Superior temporal gyrus (tissue), 1 donor: Measurements from ENCODE around the gene PDGFB.

ENCODE experiments used
- DNase-seq: peaks from one replicate; pipeline ENCODE4 v3.0.0-alpha.2; 2016; ENCODE audit errors: extremely low spot score

PDGFB gene

DNA sequence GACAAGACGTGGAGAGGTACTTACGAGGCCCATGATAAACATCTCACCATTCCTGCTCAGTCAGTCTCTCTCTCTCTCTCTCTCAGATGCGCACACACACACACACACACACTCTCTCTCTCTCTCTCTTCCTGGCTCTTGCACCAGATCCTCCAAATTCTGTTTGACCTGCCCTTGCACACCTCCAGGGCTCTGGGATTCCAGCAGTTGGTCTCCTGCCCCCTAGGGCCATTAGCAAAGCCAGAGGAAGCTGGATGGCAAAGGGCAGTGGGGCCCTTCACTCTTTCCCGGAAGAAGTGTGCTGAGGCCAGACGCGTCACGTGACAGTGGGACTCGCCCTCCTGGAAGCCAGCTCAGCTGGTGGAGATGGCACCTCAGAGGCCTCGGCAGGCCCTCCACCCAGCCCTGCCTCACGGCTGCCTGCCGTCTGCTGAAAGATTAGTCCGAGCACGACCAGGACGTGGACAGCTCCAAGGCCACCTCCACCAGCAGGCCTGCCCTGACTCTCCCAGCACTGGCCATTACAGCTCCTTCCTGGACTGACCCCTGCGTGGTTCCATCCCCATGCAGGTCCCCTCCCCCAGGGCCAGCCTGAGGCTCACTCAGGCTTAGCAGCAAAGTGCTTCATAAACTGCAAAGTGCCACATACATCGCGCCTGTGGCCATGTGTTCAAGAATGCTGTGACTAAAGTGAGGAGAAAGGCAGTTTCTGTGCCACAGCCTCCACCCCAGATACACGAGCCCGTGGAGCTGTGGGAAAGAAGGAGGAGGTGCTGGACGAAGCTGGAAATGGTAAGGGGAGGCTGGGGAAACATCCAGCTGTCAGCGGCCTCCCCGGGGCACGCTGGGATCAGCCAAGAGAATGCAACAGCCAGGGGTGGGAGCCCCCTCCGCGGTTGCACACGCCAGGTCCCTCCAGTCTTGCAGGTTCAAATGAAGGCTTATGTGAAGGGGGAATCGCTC lies 3.7 kb downstream of the PDGFB start:
- no peak for DNase-seq

DNA sequence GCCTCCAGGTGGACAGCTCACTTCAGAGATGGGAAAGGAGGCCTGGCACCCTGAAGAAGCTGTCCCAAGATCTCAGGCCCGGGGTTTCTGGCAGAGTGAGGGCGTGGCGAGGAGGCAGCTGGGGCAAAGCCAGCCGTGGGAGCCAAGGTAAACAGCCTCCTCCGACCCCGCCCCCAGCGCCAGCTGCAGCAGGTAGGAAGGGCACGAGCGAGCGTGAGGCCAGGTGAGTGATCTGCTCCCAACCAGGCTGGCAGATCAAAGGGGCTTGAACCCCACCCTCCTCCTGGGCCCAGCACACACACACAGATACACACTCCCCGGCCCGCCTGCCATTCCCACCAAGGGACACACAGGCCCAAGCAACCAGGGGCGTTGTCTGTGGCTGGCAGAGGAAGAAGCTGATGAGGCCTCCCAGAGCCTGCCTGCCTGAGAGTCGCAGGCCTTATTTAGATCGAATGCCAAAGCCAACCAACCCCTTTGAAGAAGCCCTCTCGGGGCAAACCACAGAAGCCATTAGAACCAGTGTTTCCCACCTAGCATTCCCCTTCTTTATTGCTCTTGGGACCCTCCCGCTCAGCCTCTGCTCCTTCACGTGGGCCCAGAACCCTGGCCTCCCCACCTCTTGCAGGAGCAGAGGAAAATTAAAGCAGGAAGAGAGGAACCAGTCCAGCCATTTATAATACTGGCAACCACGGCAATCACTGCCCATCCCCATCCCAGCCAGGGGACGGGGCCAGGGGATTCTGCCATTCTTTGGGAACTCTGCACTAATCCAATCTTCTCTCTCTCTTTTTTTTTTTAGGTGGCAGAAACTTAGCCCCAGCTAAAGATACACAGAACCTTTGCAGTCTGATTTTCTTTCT lies 5.0 kb downstream of the PDGFB start:
- no peak for DNase-seq

DNA sequence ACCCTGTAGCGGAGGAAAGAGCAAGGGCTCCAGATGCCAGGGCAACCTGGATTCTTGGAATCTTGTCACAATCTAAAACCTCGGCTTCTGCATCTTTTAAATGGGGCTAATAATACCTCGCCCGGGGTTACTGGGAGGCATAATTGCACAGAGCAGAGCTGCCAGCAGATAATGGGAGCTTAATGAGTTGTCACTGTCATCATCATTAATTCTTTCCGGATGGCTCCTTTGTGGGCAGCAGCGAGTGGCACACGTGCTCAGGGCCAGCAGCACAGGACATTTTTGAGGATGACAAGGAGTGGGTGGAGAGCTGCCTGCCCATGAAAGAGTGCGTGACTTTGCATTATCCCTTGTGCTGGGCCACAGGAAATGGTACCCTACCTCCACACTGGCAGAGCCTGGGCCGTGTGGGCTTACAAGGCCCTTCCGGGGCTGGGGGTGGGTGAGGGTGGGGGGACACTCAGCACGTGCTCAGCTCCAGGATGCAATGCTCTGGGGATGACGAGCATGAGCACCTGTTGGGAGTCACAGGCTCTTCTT lies 5.7 kb downstream of the PDGFB start:
- DNase-seq: no peak

DNA sequence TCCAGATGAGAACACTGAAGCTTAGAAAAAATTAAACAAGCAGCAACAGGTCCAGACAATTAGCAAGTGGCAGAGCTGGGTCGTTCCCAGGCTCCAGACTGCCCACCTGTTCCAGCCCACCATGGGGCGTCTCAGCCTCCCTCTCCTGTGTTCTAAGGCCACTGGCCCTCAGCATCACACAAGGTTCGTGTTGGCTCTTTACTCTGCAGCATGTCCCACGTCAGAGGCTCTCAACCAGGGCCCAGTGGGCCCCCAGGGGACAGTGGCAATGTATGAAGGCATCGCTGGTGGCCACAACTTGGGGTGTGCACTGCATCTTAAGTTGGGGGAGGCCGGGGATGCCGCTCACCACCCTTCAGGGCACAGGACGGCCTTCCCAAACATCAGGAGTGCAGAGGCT lies 6.2 kb downstream of the PDGFB start:
- no peak for DNase-seq

DNA sequence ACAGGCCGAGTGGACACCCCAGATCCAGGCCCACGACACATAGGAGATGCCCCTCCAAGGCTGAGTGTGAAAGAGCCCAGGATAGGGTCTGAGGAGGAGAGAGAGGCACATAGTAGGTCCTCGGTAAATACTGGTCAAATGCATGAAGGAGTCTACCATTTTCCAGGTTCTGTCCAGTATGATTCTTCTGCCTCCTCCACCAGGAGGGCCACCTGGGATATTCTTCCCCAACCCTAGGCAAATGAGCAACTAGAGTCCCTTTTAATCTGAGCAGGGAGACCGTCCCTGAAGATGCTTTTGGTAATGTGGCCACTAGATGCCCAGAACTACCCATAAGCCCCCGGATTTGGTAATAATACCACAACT lies 6.7 kb downstream of the PDGFB start:
- DNase-seq: no peak

DNA sequence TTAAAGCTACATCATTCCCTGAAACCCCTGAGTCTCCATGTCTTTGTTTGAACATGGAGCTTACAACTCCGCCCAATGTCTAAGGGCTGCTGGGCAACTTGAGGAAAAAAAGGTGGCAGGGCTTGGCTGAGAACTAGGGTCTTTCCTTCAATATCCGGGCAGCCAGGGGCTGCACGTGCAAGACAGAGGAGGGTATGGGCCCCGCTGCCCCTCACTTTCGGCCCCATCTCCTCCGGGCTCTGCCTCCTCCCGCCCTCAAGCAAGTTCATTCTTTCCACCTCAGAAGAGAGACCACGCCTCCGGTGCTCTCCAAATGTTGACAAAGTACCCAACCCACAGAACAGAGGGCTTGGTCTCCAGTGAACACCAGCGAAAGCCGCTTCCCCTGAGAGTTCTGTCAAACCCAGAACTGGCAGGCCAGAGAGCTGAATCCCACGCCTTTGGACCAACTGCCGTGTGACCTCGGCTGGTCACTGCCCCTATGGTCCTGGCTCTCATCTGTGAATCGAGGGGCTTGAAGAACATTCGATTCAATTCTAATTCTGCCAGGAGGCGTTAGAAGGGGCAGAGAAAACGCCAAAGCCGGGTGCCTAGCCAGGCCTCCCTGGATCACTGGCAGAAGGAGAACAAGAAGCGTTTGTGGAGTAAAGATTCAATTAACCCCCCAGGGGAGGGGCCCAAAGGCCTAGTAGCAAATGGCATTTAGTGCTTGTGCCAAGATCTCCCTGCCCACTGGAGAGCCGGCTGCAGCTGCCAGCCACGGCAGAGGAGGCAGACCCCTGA lies 7.3 kb downstream of the PDGFB start:
- DNase-seq: no peak

DNA sequence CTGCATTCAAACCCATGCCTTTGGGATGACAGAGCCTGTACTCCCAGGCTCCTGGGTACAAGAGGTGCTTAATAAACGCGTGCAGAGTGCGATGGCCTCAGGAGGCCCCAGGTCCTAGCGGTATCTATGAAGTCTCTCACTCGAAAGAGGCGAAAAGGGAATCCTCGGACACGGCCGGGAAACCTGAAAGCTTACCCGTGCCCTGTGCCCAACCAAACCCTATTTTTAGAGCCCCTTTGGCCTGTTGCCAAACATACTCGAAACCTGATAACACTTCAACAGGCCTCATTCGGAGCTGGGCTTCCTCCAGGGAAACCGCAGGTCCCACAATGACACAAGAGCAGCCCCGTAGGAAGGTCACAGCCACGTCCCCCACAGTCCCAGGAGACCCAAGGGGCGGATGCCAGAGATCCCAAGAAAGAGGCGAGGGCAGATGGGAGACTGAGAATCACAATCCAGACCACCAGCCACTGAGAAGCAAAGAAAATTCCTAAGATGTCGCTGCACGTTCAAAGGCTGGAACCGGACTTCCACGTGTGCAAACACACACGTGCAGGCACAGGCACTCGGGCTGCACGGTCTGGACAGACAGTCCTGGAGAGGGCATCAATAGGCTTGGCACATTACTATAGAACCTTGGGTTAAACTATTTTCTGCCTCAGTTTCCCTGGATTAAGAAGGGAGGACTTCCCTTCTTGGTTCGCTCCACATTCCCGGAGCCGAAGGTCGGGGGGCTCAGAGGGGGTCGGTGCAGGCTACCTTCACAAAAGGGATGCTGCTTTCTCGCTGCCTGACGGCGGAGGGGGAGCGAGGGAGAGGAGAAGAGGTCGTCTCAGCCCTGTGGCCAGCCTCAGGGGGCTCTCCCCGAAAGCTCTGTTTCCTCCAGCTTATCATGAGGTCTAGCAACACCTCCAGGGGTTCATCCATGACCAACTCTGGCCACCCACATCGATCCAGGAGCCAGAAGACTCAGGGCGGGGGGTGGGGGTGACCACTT lies 8.2 kb downstream of the PDGFB start:
- DNase-seq: no peak

DNA sequence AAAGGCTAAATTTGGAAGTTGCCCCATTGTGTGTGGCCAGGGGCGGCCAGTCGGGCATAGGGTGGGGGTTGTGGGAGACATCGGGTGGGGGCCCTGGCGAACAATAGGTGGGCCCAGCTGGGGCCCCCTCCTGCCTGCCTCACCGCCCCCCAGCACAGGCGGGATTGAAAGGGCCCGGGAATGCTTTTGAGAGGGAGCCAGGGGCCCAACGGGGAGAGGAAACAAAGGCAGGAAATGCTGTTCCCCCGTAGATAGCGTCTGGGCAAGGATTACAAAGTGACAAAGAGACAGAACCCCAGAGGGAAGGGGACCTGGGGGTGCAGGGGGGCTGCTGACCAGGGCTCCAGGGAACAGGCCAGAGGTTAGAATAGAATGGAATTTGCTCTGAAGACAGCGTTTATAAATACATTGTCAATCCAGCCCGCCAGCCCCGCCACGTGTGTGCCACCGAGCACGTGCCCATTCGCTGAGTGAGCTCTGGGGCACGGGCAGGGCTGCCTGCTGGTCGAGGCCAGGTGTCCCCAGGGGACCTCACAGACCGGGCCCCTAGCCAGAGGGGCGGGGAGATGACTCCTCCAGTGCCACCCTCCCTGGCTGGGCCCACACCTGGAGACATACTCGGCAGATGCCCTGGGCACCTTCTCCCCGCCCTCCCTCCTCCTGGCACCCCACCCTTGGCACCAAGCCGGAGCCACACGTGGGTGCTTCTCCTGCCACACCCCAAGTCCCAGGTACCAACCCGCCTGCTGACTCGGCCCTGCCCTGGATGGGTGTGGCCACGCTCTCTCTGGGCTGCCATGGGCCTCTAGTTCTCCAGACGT lies 9.7 kb downstream of the PDGFB start:
- DNase-seq: no peak

DNA sequence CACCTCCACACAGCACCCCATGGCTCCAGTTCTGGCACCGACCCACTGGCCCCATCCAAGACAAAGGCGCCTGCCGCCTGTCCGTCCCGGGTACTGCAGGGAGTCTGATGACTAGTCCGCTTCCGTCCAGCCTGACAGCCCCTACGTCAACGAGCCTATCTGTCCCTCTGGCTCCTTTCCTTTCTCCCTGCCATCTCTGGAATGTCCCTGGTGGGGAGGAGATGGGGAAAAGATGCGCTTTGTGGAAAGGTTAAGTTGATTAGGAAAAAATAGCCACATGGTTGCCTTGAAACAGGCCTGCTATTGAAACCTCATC lies 10.4 kb downstream of the PDGFB start:
- DNase-seq: no peak

DNA sequence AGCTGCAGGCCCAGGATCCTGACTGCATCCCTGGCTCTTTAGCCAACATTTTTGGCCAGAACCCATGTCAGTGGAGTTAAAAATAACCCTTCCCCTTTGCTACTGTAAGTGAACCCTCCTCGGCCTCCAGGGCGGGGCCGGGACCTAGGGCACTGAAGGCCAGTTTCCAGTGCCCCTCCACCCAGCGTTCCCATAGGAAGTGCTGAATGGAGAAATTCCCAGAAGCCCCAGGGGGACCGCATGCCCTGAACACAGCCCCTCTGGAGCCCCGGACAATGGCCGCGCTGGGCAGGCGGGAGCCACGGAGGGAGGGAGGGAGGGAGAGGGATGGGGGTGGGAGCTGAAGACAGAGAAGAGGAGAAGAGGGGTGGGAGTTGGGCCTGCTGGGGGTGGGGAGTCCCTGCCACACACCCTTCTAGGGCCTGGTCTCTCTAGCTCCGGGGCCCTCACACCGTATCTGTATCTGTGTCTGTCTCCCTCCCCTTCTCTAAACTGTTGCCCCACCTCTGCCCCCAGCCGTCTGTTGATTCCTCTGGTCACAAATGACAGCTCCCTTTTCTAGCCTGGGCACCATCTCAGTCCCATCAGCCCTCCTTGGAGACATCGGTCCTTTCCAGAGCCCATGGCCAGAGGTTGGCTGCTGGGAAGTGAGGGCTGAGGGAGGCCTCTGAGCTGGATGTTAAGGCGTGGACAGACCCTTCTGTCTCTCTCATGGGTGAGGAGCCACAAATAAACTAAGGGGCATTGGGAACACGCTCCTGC lies 10.9 kb downstream of the PDGFB start:
- DNase-seq: no peak

DNA sequence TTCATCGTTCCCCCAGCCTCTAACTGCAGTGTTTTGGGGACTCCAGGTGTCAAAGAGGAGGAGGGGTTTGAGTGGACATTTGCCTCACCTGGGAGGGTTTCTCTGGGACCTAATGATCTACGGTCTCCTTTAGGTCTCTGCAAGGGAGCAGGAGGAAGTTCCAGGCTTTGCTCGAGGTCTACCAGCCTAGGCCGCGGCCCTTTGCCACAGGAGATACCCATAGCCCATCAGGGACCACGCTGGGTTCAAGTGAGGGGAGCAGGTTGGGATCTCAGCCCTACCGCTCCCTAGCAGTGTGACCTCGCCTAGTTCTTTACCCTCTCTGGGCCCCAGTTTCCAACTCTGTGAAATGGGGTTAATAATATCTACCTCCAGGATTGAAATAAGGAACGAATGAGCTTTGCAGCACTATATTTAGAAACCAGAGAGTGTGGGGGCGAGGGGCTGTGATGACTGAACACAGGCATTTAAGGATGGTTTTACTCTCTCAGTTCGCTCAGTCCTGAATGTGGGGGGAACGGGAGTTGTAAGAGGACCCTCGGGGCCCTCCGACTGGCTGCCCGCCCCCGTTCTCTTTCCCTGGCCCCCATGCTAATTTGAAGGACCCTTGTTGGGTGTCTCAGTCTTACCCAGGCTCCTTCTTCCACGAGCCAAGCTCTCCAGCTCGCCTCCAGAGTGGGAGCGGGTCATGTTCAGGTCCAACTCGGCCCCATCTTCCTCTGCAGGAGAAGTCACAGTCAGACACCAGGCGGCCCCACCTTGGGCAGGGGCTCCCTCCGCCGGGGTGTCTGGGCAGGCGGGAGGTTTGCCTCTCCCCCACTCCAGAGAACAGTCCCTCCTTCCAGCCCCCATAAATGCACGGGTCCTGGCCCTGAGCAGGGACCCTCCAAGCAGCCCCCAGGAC lies 11.7 kb downstream of the PDGFB start:
- DNase-seq: no peak

DNA sequence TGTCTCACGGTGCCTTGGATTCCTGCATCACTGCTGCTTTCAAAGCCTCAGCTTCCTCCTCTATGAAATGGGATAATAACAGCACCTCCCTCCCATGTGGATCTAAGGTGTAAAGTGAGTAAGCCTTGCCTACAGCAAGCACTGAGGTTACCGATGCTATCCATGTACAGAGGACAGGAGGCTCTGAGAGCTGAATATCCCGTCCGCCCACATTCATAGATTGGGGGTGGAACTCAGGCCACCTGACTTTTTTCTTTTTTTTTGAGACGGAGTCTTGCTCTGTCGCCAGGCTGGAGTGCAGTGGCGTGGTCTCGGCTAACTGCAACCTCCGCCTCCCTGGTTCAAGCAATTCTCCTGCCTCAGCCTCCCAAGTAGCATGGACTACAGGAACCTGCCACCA lies 12.5 kb downstream of the PDGFB start:
- DNase-seq: no peak

DNA sequence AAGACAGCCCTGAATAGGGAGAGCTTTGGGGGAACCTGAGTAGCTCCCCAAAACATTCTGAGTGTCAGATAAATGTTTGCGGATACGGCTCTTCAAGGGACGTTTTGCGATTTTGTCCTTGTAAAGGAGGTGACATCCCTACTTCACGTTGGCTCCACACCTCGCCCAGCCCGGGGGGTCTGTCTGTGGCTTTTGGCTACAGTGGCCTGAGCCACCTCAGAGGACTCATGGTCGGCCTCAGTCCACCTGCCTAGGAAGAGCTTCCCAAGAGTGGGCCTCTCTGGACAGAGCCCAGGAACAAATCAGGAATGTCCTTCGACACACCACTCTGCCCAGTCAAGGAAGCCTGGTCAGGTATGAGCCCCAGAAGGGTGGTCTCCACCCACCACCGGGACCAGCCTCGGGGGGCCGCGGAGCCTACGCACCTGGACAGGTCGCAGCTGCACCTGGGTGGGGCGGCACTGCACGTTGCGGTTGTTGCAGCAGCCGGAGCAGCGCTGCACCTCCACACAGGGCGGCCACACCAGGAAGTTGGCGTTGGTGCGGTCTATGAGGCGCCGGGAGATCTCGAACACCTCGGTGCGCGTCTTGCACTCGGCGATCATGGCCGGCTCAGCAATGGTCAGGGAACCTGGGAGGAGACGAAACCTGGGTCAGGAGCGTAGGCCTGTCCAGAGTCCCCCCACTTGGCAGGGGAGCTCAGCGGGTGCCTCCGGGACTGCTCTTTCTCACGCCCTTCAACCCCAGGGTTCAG lies 13.4 kb downstream of the PDGFB start:
- DNase-seq: no peak

DNA sequence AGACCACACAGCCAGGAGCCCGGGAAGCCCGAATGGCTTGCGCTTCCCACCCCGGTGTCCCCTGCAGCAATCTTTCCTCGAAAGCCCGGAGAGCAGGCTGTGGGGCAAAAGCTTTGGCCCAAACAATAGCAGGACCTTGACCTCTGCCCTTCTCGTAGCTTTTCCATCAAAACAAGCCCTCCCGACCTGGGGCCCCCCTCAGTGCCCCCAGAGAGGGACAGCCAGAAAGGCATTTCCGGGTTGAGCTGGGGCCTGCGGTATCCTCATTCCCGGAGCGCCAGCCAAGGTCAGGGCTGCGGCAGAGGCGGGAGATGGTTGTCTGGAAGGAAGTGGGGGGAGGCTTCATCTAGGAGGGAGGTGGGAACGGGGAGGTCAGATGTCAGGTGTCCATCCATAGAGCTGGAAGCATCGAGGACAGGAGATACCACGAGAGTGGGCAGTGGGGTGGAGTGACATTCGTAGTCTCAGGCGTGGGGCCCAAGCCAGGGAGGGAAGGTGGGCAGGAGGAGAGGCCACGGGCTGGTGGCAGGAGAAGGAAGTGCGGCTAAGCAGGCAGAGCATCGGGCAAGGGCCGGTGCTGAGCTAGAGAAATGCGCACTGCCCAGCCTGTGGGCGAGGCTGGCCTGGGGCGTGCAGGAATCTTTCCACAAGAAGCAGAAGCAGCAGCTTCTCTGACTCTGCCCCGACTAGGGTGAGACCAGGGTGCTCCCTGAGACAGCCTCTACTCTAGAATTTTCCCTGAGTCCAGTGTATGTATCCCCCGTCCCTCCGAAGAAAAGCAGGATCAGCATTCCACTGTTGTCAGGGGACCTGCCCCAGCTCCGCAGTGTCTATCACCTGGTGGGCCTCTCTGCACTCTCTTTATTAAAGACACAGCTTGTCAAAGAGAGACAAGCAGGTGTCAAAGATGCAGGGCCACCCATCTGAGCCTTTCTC lies 14.3 kb downstream of the PDGFB start:
- DNase-seq: no peak

DNA sequence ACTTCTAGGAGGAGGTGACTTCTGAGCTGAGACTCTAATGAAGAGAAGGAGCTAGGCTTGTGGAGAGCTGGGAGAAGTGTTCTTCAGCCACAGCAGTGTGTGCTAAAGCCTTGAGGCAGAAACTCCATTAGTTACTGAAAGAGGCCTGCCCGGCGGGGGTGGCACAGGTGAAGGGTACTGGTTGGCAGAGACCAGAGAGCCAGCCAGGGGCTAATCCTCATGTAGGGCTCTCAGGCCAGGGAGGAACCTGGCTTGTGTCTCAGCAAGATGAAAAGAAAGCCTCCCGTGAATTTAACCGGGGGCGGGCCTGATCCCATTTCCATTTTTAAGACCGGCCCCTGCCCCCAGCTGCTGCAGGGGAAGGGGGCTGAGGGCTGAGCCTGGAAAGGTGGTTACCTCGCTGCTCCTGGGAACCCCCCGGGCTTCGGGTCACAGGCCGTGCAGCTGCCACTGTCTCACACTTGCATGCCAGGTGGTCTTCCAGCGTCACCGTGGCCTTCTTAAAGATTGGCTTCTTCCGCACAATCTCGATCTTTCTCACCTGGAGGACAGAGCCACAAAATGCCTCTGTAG lies 15.0 kb downstream of the PDGFB start:
- DNase-seq: no peak

DNA sequence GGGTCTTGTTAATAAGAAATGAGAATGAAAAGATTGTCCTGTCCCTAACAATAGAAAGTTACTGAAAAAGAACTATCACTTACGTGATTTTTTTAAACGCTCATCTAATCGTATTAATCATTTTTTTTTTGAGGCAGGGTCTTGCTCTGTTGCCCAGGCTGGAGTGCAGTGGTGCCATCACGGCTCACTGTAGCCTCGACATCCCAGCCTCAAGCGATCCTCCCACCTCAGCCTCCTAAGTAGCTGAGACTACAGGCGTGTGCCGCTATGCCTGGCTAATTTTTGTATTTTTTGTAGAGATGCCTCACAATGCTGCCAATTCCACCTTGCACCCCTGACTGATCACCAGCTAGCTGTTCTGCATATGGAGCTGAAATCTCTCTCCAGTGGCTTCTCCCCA lies 15.7 kb downstream of the PDGFB start:
- no peak for DNase-seq
